GM19328 (cell line): ENCODE data around the gene MYOM3.

Experiments
- ATAC-seq: cut with Tn5 transposase; IDR thresholded peaks from one replicate; pipeline ENCODE4 v1.9.1; 2021; ENCODE audit warnings: mild to moderate bottlenecking, moderate library complexity; ENCODE audit not compliant: unreplicated experiment

Gene MYOM3

GRCh38 chr1:24007079-24007478 lies 104.9 kb downstream of the MYOM3 start:
- ATAC-seq: no peak
